CD4-positive, alpha-beta T cell treated with Interleukin-15 for 1 hour (primary cell): ENCODE data around the gene CERS2.
A peak's percentile ranks its signal among the peaks of the same experiment; 100 is the strongest.

Experiments used
- DNase-seq: peaks from one replicate; pipeline ENCODE4 v3.0.0-alpha.2; 2020

Gene CERS2

GRCh38 chr1:150997126-150997872 is 22.7 kb upstream of the CERS2 start:
- DNase-seq, result no peak

- DNase-seq, result no peak
Observed at GRCh38 chr1:150995896-150996295, 21.3 kb upstream of the CERS2 start.

GRCh38 chr1:150995460-150995859 is 20.8 kb upstream of the CERS2 start:
- no peak for DNase-seq

GRCh38 chr1:150994248-150994647 is 19.6 kb upstream of the CERS2 start:
- DNase-seq, result no peak

GRCh38 chr1:150992626-150993025 is 18.0 kb upstream of the CERS2 start:
- no peak for DNase-seq

GRCh38 chr1:150987924-150988323 is 13.3 kb upstream of the CERS2 start:
- no peak for DNase-seq

- DNase-seq, result no peak
Observed at GRCh38 chr1:150985179-150985825, 10.7 kb upstream of the CERS2 start.

GRCh38 chr1:150981805-150982712 is 7.4 kb upstream of the CERS2 start, which contains the start of gene ANXA9:
Gene ANXA9, plus strand, starts transcription at chr1:150982292. Its CDS starts 814 bp downstream, at chr1:150983106.
- no peak for DNase-seq

GRCh38 chr1:150981177-150981804 is 6.7 kb upstream of the CERS2 start:
- no peak for DNase-seq

- peak; percentile 84 for DNase-seq
Observed at GRCh38 chr1:150979092-150980056, 4.7 kb upstream of the CERS2 start.

- DNase-seq, result peak; percentile 87
Observed at GRCh38 chr1:150976879-150977694, 2.5 kb upstream of the CERS2 start.

- no peak for DNase-seq
Observed at GRCh38 chr1:150976401-150976821, 1.8 kb upstream of the CERS2 start.

- DNase-seq, result peak; percentile 18
Observed at GRCh38 chr1:150973836-150974579, 627 bp downstream of the CERS2 start.

- no peak for DNase-seq
Observed at GRCh38 chr1:150973258-150973835, 1.3 kb downstream of the CERS2 start.

GRCh38 chr1:150972417-150972940 is 2.2 kb downstream of the CERS2 start:
- DNase-seq, result no peak

- peak; percentile 22 for DNase-seq
Observed at GRCh38 chr1:150971583-150972416, 2.8 kb downstream of the CERS2 start.

GRCh38 chr1:150970808-150971582 is 3.6 kb downstream of the CERS2 start:
- no peak for DNase-seq

GRCh38 chr1:150969626-150970025 is 5.0 kb downstream of the CERS2 start:
- no peak for DNase-seq
